B cell (primary cell): ENCODE results near the gene KRTAP10-5. TPM values are rescaled to one million over a fixed set of nuclear protein-coding genes. Genes with fewer than 3 reads are reported as not detected.
"Not testable (repeated sequence)": the region's sequence is repeated elsewhere in the genome, so short reads cannot be mapped to it uniquely, and the experiment has no call there.

Experiments used
- ATAC-seq: fragments of 200-7000 bp; cut with Tn5 transposase; one replicate; pipeline ENCODE4 v1.10.0; 2021; ENCODE audit warnings: low read depth, mild to moderate bottlenecking, moderate number of reproducible peaks, moderate library complexity
- CTCF ChIA-PET: fragments of 350-600 bp; sonication (Branson Sonifier 250); formaldehyde crosslinking; loops from one replicate; lab custom pipeline; 2021; ENCODE audit warnings: antibody characterized with exemption, inconsistent platforms; lab: Charles Lee
- POLR2A ChIA-PET: fragments of 350-600 bp; sonication (Branson Sonifier 250); formaldehyde crosslinking; loops from one replicate; lab custom pipeline; 2021; ENCODE audit warnings: antibody characterized with exemption; lab: Charles Lee
- DNase-seq: peaks from one replicate; pipeline ENCODE4 v3.0.0; 2013
- H2AFZ ChIP-seq: 2 replicates; pipeline ENCODE4 v1.6.1; 2012; ENCODE audit warnings: mild to moderate bottlenecking, low read depth, low read length; ENCODE audit not compliant: insufficient read depth, poor library complexity, severe bottlenecking
- H3K27ac ChIP-seq, 2 donors: 1 replicate in 1 of 2; 2 replicates in 1 of 2; pipeline ENCODE4 v1.5.1; 2012 to 2013; ENCODE audit warnings: low read length in 2 of 2, mild to moderate bottlenecking in 2 of 2, moderate library complexity in 1 of 2
- H3K27me3 ChIP-seq, 4 experiments: fragments of 200-600 bp in 1 of 4; sonication (generic) in 1 of 4; replicated peaks in 1 of 4; 1 replicate in 2 of 4; 2 replicates in 2 of 4; pipeline versions ENCODE4 v1.6.1 to v1.7.0; 2013 to 2016; ENCODE audit warnings: low read length in 3 of 4, mild to moderate bottlenecking in 2 of 4, mixed read lengths in 1 of 4, moderate library complexity in 1 of 4; ENCODE audit not compliant: insufficient read depth in 4 of 4, control insufficient read depth in 3 of 4; ENCODE audit errors: control extremely low read depth in 1 of 4
- H3K36me3 ChIP-seq, 2 experiments: replicated peaks in 1 of 2; 1 replicate in 1 of 2; 2 replicates in 1 of 2; pipeline versions ENCODE4 v1.6.1 to v1.7.1; 2013; ENCODE audit warnings: low read length in 1 of 2; ENCODE audit not compliant: insufficient read depth in 2 of 2, control insufficient read depth in 1 of 2; ENCODE audit errors: control extremely low read depth in 1 of 2, extremely low read depth in 1 of 2
- H3K4me1 ChIP-seq, 2 donors: fragments of 200-600 bp in 1 of 2; sonication (generic) in 1 of 2; 1 replicate in 1 of 2; 2 replicates in 1 of 2; pipeline versions ENCODE4 v1.5.1 to v1.6.1; 2013 to 2017; ENCODE audit warnings: low read length in 2 of 2; ENCODE audit not compliant: control insufficient read depth in 2 of 2, insufficient read depth in 2 of 2
- H3K4me2 ChIP-seq: replicated peaks from 2 replicates; pipeline ENCODE3; 2012; ENCODE audit warnings: mild to moderate bottlenecking, low read depth, low read length; ENCODE audit not compliant: poor library complexity, severe bottlenecking
- H3K4me3 ChIP-seq, 5 experiments: fragments of 200-600 bp in 1 of 5; sonication (generic) in 1 of 5; 1 replicate in 3 of 5; 2 replicates in 2 of 5; pipeline versions ENCODE4 v1.5.1 to v1.7.0; 2011 to 2016; ENCODE audit warnings: low read length in 4 of 5, mild to moderate bottlenecking in 4 of 5, low read depth in 2 of 5, control low read depth in 1 of 5, moderate library complexity in 1 of 5; ENCODE audit not compliant: insufficient read depth in 1 of 5; ENCODE audit errors: control extremely low read depth in 1 of 5, extremely low read depth in 1 of 5
- H3K79me2 ChIP-seq: fragments of 200-600 bp; sonication (generic); one replicate; pipeline ENCODE4 v1.6.0; 2016; ENCODE audit warnings: low read length; ENCODE audit not compliant: control insufficient read depth, insufficient read depth
- H3K9ac ChIP-seq: fragments of 200-600 bp; sonication (generic); 2 replicates; pipeline ENCODE4 v1.6.1; 2017; ENCODE audit warnings: mild to moderate bottlenecking, low read length, moderate library complexity
- H3K9me3 ChIP-seq, 3 donors: one replicate each; pipeline versions ENCODE4 v1.6.1 to v1.7.1; 2013; ENCODE audit warnings: low read length in 2 of 3; ENCODE audit not compliant: control insufficient read depth in 2 of 3, insufficient read depth in 1 of 3; ENCODE audit errors: control extremely low read depth in 1 of 3
- H4K20me1 ChIP-seq: 2 replicates; pipeline ENCODE4 v1.6.0; 2012; ENCODE audit warnings: mild to moderate bottlenecking, low read length; ENCODE audit not compliant: insufficient read depth, control insufficient read depth, poor library complexity, severe bottlenecking
- H3K27ac Mint-ChIP-seq: one replicate; pipeline ENCODE4 v1.8.0; 2021; ENCODE audit warnings: mixed read lengths
- H3K27me3 Mint-ChIP-seq: one replicate; pipeline ENCODE4 v1.8.0; 2021; ENCODE audit warnings: mixed read lengths
- H3K4me1 Mint-ChIP-seq: one replicate; pipeline ENCODE4 v1.8.0; 2021; ENCODE audit warnings: mixed read lengths
- H3K4me3 Mint-ChIP-seq: one replicate; pipeline ENCODE4 v1.8.0; 2021; ENCODE audit warnings: mixed read lengths
- H3K9me3 Mint-ChIP-seq: one replicate; pipeline ENCODE4 v1.8.0; 2022; ENCODE audit warnings: mixed read lengths; ENCODE audit not compliant: insufficient read depth
- EZH2 ChIP-seq: IDR thresholded peaks from 2 replicates; pipeline ENCODE4 v1.6.1; 2012; ENCODE audit warnings: borderline replicate concordance, low read depth, mild to moderate bottlenecking, moderate library complexity, low read length; ENCODE audit not compliant: insufficient read depth, poor library complexity, severe bottlenecking
- WGBS: methylation state at CpG from one replicate; pipeline ENCODE4 v1.1.5; 2013; ENCODE audit warnings: missing lambda C conversion rate; ENCODE audit not compliant: insufficient coverage; 5-methylcytosine and 5-hydroxymethylcytosine counted together
- intact Hi-C: fragments of 100-400 bp; cut with micrococcal nuclease; formaldehyde crosslinking; loops from one replicate; pipeline ENCODE4 v1.10.0; 2022
- polyA plus RNA-seq: library from polyadenylated mRNA; depleted of rRNA; stranded (reverse); fragments of >200 nt; gene quantifications from 2 replicates; pipeline ENCODE4 v1.2.3, GENCODE V29; 2012
- total RNA-seq, 2 donors: library from RNA; stranded (reverse); fragments of 120-200 nt in 1 of 2; gene quantifications; 1 replicate in 1 of 2; 2 replicates in 1 of 2; pipeline versions ENCODE4 v1.2.3 to v1.2.4, GENCODE V29; 2013 to 2022
- TF ChIP-seq, protein P1 (sequence below): fragments of 200-600 bp; IDR thresholded peaks from one replicate; pipeline ENCODE4 v1.8.0; 2022; ENCODE audit warnings: antibody characterized with exemption, mild to moderate bottlenecking

Gene KRTAP10-5
- total and polyA plus RNA-seq, 2 donors (not counting 1 experiment from before 2014, with no cell fraction given): not detected

DNA sequence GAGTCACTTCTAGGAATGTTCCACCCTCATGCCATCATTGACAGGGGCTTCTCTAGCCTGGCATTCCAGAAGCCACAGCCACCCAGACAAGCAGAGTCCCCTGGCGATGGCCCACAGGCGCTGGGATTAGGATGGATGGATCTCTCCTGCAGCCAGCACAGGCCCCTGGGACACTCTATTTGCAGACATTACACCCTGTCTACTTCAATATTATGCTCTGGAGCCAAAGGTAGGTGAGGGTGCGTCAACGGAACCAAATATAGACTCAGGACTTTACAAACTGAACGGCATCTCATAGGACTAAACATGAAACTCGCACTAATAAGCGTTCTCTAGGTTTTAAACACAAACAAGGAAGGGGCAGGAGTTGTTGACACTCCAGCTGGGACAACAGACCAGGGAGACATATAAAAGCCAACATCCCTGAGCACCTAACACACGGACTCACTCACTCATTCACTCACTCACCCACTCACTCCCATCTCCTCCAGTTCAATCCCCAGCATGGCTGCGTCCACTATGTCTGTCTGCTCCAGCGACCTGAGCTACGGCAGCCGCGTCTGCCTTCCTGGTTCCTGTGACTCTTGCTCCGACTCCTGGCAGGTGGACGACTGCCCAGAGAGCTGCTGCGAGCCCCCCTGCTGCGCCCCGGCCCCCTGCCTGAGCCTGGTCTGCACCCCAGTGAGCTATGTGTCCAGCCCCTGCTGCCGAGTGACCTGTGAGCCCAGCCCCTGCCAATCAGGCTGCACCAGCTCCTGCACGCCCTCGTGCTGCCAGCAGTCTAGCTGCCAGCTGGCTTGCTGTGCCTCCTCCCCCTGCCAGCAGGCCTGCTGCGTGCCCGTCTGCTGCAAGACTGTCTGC lies 19.9 kb upstream of the KRTAP10-5 start, which contains the start of gene KRTAP10-7:
Gene KRTAP10-7 (plus strand): TSS at position 480 of the 861 bp plus-strand sequence. CDS start 25 bp downstream, at position 505.
- H3K27ac ChIP-seq, ATAC-seq, intact Hi-C loops, H3K4me1 ChIP-seq, DNase-seq, H3K9me3 Mint-ChIP-seq, H2AFZ ChIP-seq, H3K4me1 Mint-ChIP-seq, H3K4me3 ChIP-seq, H3K9ac ChIP-seq, H3K4me3 Mint-ChIP-seq, H3K4me2 ChIP-seq, H3K79me2 ChIP-seq, H3K36me3 ChIP-seq, H4K20me1 ChIP-seq, POLR2A ChIA-PET, CTCF ChIA-PET: not testable (repeated sequence)
- H3K27ac Mint-ChIP-seq: peak within 1 kb of the TSS; percentile 34
- H3K27me3 Mint-ChIP-seq: peaks cover 35% of the 10 kb centered on the region
- Histone ChIP-seq H3K27me3 (peaks cover 0 to 13% (median under 1%) of the 10 kb centered on the region in 4 experiments), H3K9me3 (peaks cover 0 to 19% (median 3%) of the 10 kb centered on the region in 3 donors)
- 85% methylated on average over 11 of the region's 23 CpGs for WGBS

DNA sequence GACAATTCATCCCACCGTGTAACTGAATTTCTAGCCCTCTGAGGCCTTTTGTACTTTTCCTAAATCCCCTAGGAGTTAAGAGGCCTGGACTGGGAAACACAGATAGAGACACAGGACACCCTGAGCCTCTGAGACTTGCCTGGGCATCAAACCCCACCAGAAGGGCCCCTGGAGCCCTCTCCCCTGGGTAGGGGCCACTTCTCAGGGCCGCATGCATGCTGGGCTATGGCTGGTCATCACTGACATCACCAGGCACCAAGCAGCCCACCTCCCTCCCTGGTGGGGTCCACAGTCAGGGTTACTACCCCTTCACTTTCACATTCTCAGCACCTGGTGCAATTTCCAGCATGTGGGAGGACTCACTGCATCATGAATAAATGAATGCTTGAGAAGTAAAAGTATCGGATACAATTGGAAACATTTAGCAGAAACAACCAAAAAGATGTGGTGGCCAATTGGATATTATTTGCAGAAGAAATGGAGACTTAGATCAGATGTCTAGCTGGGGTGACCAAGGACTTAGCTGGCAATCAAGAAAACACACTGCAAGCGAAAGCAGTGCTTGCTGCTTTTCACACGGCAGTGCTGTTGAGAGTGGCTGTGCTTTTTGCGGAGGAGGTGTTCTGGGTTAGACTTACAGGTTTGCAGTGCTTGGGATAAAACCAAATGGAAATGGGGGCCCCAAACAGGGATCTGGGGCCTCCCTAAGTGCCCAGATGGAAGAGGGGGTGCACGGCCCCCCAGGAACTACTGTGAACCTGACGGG lies 19.0 kb upstream of the KRTAP10-5 start:
- H3K4me3 Mint-ChIP-seq: no peak overlapping the region
- no peaks in the 10 kb centered on the region for H3K4me1 Mint-ChIP-seq
- DNase-seq (no peak), ATAC-seq (no peak)
- peaks cover 4% of the 10 kb centered on the region for H3K9me3 Mint-ChIP-seq
- intact Hi-C loops: no loop called here
- Histone ChIP-seq H3K4me2 (no peak overlapping the region), H3K9ac (no peak overlapping the region), H4K20me1 (no peaks in the 10 kb centered on the region), H3K36me3 (no peaks in the 10 kb centered on the region), H3K27me3 (peaks cover 0 to 13% (median 0%) of the 10 kb centered on the region in 4 experiments), H3K9me3 (peaks cover 0 to 19% (median 3%) of the 10 kb centered on the region in 3 donors), H3K4me3 (no peak overlapping the region), H3K79me2 (no peaks in the 10 kb centered on the region), H3K27ac (no peak overlapping the region), H2AFZ (no peak overlapping the region), H3K4me1 (no peaks in the 10 kb centered on the region)
- ChIA-PET CTCF (no interaction called here), POLR2A (no interaction called here)
- 85% methylated on average over 8 of the region's 8 CpGs for WGBS
- no peak for TF ChIP-seq EZH2
- TF ChIP-seq, protein P1, sequence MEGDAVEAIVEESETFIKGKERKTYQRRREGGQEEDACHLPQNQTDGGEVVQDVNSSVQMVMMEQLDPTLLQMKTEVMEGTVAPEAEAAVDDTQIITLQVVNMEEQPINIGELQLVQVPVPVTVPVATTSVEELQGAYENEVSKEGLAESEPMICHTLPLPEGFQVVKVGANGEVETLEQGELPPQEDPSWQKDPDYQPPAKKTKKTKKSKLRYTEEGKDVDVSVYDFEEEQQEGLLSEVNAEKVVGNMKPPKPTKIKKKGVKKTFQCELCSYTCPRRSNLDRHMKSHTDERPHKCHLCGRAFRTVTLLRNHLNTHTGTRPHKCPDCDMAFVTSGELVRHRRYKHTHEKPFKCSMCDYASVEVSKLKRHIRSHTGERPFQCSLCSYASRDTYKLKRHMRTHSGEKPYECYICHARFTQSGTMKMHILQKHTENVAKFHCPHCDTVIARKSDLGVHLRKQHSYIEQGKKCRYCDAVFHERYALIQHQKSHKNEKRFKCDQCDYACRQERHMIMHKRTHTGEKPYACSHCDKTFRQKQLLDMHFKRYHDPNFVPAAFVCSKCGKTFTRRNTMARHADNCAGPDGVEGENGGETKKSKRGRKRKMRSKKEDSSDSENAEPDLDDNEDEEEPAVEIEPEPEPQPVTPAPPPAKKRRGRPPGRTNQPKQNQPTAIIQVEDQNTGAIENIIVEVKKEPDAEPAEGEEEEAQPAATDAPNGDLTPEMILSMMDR: no peak
- no peak overlapping the region for H3K27ac Mint-ChIP-seq
- peaks cover 27% of the 10 kb centered on the region for H3K27me3 Mint-ChIP-seq
